HL-60 (cell line): Measurements from ENCODE around the gene SMARCC2.

Source experiments
- DNase-seq, 2 experiments: peaks; one replicate each; pipeline ENCODE4 v3.0.0-alpha.2; 2010 to 2020; ENCODE audit warnings: low read depth in 1 of 2, low spot score in 1 of 2
- H3K27ac ChIP-seq: fragments of 250-450 bp; sonication (Bioruptor Pico); replicated peaks from 2 replicates; pipeline ENCODE4 v1.5.1; 2020; ENCODE audit warnings: mild to moderate bottlenecking, moderate library complexity
- H3K27me3 ChIP-seq: fragments of 250-450 bp; sonication (Bioruptor Pico); 2 replicates; pipeline ENCODE4 v1.5.1; 2021; ENCODE audit warnings: mild to moderate bottlenecking, moderate library complexity; ENCODE audit not compliant: insufficient read depth, poor library complexity, severe bottlenecking
- H3K4me3 ChIP-seq: replicated peaks from 2 replicates; pipeline ENCODE4 v1.5.1; 2011; ENCODE audit warnings: mild to moderate bottlenecking, control low read depth, low read length; ENCODE audit not compliant: insufficient read depth
- CTCF ChIP-seq: IDR thresholded peaks from one replicate; pipeline ENCODE4 v1.5.1; 2011; ENCODE audit warnings: low read length, control low read depth, inconsistent platforms; ENCODE audit not compliant: insufficient read depth
- GABPA ChIP-seq: IDR thresholded peaks from 2 replicates; pipeline ENCODE4 v1.6.1; 2012; ENCODE audit warnings: low read depth
- POLR2AphosphoS5 ChIP-seq: IDR thresholded peaks from 2 replicates; pipeline ENCODE4 v1.6.1; 2012; ENCODE audit warnings: low read depth
- REST ChIP-seq: IDR thresholded peaks from 2 replicates; pipeline ENCODE4 v1.6.1; 2012; ENCODE audit warnings: low read depth; ENCODE audit not compliant: insufficient replicate concordance
- SPI1 ChIP-seq: IDR thresholded peaks from 2 replicates; pipeline ENCODE4 v1.6.1; 2012; ENCODE audit warnings: low read depth, mild to moderate bottlenecking, borderline replicate concordance

The SMARCC2 gene

GRCh38 chr12:56236091-56236490 lies 46.8 kb upstream of the SMARCC2 start:
- no peak for DNase-seq
- H3K27me3 ChIP-seq = no peaks in the 10 kb centered on the region
- H3K27ac ChIP-seq = no peak overlapping the region
- TF ChIP-seq REST (no peak), GABPA (no peak), CTCF (no peak), POLR2AphosphoS5 (no peak), SPI1 (no peak)
- H3K4me3 ChIP-seq = no peak overlapping the region

GRCh38 chr12:56234746-56235436 lies 45.6 kb upstream of the SMARCC2 start:
- H3K27me3 ChIP-seq = no peaks in the 10 kb centered on the region
- no peak overlapping the region for H3K4me3 ChIP-seq
- no peak for DNase-seq
- no peak for TF ChIP-seq REST
- TF ChIP-seq GABPA = no peak
- no peak for TF ChIP-seq CTCF
- no peak for TF ChIP-seq POLR2AphosphoS5
- no peak for TF ChIP-seq SPI1
- H3K27ac ChIP-seq = no peak overlapping the region

GRCh38 chr12:56231184-56231582 lies 41.9 kb upstream of the SMARCC2 start:
- no peak for TF ChIP-seq GABPA
- TF ChIP-seq SPI1 = no peak
- no peak for TF ChIP-seq POLR2AphosphoS5
- no peak for TF ChIP-seq REST
- no peak for TF ChIP-seq CTCF
- Histone ChIP-seq H3K27ac (no peak overlapping the region), H3K27me3 (no peaks in the 10 kb centered on the region), H3K4me3 (no peak overlapping the region)
- DNase-seq = no peak
